Endometrium (tissue), 2 donors: Measurements from ENCODE around the gene PRR23C.

Experiments used
- FAIRE-seq: peaks from 2 replicates; lab custom pipeline; 2012; peaks lifted over from hg19 to GRCh38; lab: Jason Lieb, UNC
- donor health status: control.
- donor health status: control.

Gene PRR23C

GRCh38 chr3:138995706-138996105 is 49.0 kb downstream of the PRR23C start:
- no peak for FAIRE-seq
